ENCODE measurements around the gene TMEM132E. TPM values are rescaled to one million over a fixed set of nuclear protein-coding genes. Genes with fewer than 3 reads are reported as not detected.

TMEM132E gene
- total RNA-seq, 8 experiments from 2014 or later: 0.24 to 44.8 (median 28.7) TPM; not detected in 1

GRCh38 chr17:34614698-34615097 is 35.3 kb downstream of the TMEM132E start:
- Histone ChIP-seq H3K4me1 (replicated peaks in 1 of 2) (peaks cover 65 to 67% of the 10 kb centered on the region in 2 donors), H3K4me3 (no peak overlapping the region), H3K27ac (peak overlapping the region; percentile 55 to 71)
- WGBS, 10 experiments: no CpG with 5 or more reads among the region's 1 CpG
- in situ Hi-C loops (cut with MboI; ENCODE audit: low pct_unique_long_range_greater_than_20kb in 2 of 9, low sequenced_read_pairs in 9 of 9, unreplicated experiment in 9 of 9): no loop called here
- peak in 1 of 8 experiments; percentile 17 for ATAC-seq (replicated peaks in 6 of 8)

DNA sequence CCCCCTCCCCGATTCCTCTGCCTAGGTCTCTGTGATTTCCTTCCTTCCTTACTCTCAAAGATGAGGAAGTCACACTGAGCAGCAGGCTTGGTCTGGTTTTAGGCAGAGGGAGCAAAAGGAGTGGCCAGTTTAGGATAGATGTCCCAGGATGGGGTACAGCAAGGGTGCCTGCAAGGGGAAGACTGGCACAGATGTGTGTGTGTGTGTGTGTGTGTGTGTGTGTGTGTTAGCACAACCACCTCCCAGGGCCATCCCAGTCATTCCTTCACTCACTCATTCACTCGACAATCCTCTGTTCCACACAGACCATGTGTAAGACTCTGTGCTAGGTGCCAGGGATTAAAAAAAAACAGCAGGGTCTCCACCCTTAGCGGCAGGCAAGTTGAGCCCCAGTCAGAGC is 35.9 kb downstream of the TMEM132E start:
- 0 to 57% (median 50%) methylated on average over 1 of the region's 3 CpGs; no CpG with 5 or more reads in 7 of the 10 experiments for WGBS, 10 experiments
- H3K4me3 ChIP-seq: no peak overlapping the region
- no peak for ATAC-seq (replicated peaks in 6 of 8)
- in situ Hi-C loops (cut with MboI; ENCODE audit: low pct_unique_long_range_greater_than_20kb in 2 of 9, low sequenced_read_pairs in 9 of 9, unreplicated experiment in 9 of 9): no loop called here
- peaks cover 65 to 67% of the 10 kb centered on the region in 2 donors for H3K4me1 ChIP-seq (replicated peaks in 1 of 2)
- H3K27ac ChIP-seq: peak overlapping the region; percentile 55 to 65

GRCh38 chr17:34616148-34616547 is 36.8 kb downstream of the TMEM132E start:
- Histone ChIP-seq H3K4me1 (replicated peaks in 1 of 2) (peaks cover 69 to 72% of the 10 kb centered on the region in 2 donors), H3K27ac (peak overlapping the region; percentile 77 to 89), H3K4me3 (peak overlapping the region in 2 of 5 donors; percentile 1 to 2)
- 0% methylated on average over 1 of the region's 3 CpGs; no CpG with 5 or more reads in 9 of the 10 experiments for WGBS, 10 experiments
- in situ Hi-C loops (cut with MboI; ENCODE audit: low pct_unique_long_range_greater_than_20kb in 2 of 9, low sequenced_read_pairs in 9 of 9, unreplicated experiment in 9 of 9): no loop called here
- peak; percentile 65 to 87 (median 81) for ATAC-seq (replicated peaks in 6 of 8)

DNA sequence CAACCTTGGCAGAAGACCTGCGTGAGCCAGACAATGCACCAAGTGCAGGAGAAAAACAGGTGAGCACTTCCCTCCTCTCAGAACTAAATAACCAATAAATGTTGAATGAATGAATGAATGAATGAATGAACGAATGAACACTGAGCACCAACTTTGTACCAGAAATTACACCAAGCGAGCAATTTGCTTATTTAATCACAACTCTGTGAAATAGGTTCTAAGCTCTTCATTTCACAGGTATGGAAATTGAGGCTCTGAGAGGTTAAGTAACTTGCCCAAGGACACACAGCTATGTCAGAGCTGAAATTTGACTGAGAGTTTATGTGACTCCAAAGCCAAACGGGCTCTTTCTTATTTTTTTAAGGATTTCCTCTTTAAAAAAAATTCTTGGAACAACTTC is 38.0 kb downstream of the TMEM132E start:
- Histone ChIP-seq H3K4me1 (replicated peaks in 1 of 2) (peaks cover 66 to 67% of the 10 kb centered on the region in 2 donors), H3K4me3 (no peak overlapping the region), H3K27ac (peak overlapping the region in 1 of 2 donors; percentile 89)
- in situ Hi-C loops (cut with MboI; ENCODE audit: low pct_unique_long_range_greater_than_20kb in 2 of 9, low sequenced_read_pairs in 9 of 9, unreplicated experiment in 9 of 9): no loop called here
- WGBS, 10 experiments: 12 to 83% (median 69%) methylated on average over 2 to 4 of the region's 4 CpGs; no CpG with 5 or more reads in 1 of the 10 experiments
- no peak for ATAC-seq (replicated peaks in 6 of 8)

DNA sequence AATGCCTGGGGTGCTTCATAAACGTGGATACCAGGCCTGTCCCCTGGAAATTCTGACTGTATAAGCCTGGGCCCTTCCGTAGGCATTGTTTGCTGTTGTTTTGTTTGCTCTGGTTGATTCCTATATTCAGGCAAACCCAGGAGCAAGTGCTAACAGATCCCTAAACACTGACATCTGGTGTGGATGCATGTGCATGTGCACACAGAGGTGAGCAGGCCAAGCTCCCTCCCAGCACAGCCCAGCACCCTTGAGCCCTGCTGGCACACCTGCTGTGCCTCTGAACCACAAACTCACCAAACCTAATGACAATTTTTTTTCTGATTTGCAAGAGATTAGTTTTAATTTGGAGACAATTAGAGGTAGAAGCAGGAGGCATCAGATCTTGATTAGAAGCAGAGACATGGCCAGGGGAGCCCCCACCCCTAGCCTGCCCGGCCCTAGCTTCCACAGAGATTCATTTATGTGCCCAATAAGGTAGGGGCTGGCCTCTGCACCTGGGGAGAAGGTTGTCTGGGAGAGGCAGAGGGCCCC is 40.4 kb downstream of the TMEM132E start:
- in situ Hi-C loops (cut with MboI; ENCODE audit: low pct_unique_long_range_greater_than_20kb in 2 of 9, low sequenced_read_pairs in 9 of 9, unreplicated experiment in 9 of 9): no loop called here
- Histone ChIP-seq H3K4me1 (replicated peaks in 1 of 2) (peaks cover 60 to 61% of the 10 kb centered on the region in 2 donors), H3K4me3 (no peak overlapping the region), H3K27ac (peak overlapping the region in 1 of 2 donors; percentile 66)
- 40 to 100% (median 82%) methylated on average over 1 to 3 of the region's 3 CpGs; no CpG with 5 or more reads in 6 of the 10 experiments for whole genome bisulfite sequencing, 10 experiments
- ATAC-seq (replicated peaks in 6 of 8): no peak

DNA sequence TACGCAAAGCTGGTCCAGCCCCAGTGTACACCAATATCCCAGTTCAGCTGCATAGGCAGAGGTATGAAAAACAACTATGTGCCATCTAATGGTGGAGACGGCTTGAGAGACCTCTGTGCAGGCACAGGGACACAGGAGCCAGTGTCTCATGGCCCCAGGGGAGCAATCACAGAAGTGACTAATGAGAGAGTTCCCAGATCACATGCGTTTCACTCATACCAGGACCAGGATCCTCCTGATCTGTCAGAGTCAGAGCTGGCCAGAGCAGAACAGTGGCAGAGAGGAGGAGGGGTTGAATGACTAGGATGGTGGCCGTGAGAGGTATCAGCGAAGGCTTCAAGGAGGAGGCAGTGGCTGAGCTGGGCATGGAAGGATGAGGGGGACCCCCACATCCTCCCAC is 41.1 kb downstream of the TMEM132E start:
- in situ Hi-C loops (cut with MboI; ENCODE audit: low pct_unique_long_range_greater_than_20kb in 2 of 9, low sequenced_read_pairs in 9 of 9, unreplicated experiment in 9 of 9): no loop called here
- H3K27ac ChIP-seq: peak overlapping the region; percentile 46 to 66
- peaks cover 60 to 61% of the 10 kb centered on the region in 2 donors for H3K4me1 ChIP-seq (replicated peaks in 1 of 2)
- H3K4me3 ChIP-seq: no peak overlapping the region
- peak in 7 of 8 experiments; percentile 24 to 71 (median 65) for ATAC-seq (replicated peaks in 6 of 8)
- 0 to 83% (median 54%) methylated on average over 1 to 5 of the region's 5 CpGs; no CpG with 5 or more reads in 3 of the 10 experiments for WGBS, 10 experiments

- ATAC-seq (replicated peaks in 6 of 8): no peak
- WGBS, 10 experiments: 40 to 100% (median 93%) methylated on average over 1 to 4 of the region's 10 CpGs
- Histone ChIP-seq H3K4me1 (replicated peaks in 1 of 2) (peaks cover 46 to 50% of the 10 kb centered on the region in 2 donors), H3K27ac (no peak overlapping the region), H3K4me3 (no peak overlapping the region)
- in situ Hi-C loops (cut with MboI; ENCODE audit: low pct_unique_long_range_greater_than_20kb in 2 of 9, low sequenced_read_pairs in 9 of 9, unreplicated experiment in 9 of 9): no loop called here
Observed at GRCh38 chr17:34622862-34623623, 43.7 kb downstream of the TMEM132E start.

DNA sequence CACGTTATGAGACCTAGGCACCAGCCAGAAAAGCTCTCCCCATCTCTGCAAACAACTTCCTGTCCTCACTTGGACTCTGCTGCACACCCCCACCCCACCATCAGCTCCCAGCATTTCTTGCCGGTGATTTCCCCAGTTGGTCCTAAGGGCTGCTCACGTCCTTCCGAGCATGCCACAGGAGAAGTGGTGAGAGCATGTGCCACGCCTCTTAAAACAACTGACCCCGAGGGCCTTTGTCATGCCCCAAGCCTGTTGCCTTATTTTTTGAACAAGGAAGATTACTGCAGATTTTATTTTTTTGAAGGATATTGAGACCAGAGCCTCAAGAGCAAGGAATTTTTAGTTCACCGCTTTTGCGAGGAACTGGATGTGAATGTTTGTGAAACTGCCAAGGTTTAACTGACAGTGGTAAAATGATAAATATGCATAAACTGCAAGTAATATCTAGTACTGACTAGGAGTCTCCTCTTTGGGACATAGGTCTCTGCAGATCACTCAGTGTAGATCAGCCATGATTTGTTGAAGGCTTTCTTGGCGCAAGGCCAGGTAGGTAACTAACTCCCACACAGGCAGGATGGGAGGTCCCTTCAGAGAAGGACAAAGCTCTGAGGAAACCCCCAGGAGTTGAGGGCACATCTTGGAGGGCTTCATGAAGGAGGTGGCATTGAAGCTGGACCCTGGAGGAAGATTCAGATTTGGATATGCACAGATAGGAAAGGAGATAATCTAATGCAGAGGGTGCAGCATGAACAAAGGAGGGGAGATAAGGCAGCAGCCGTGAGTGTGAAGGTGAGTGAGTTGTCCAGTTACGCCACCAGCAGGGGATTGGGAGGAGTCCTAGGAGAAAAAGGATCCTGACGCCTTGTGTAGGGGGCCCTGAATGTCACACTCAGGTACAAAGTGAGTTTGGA is 44.7 kb downstream of the TMEM132E start:
- WGBS, 10 experiments: 22 to 93% (median 75%) methylated on average over 2 to 11 of the region's 12 CpGs; no CpG with 5 or more reads in 2 of the 10 experiments
- in situ Hi-C loops (cut with MboI; ENCODE audit: low pct_unique_long_range_greater_than_20kb in 2 of 9, low sequenced_read_pairs in 9 of 9, unreplicated experiment in 9 of 9): no loop called here
- Histone ChIP-seq H3K4me3 (no peak overlapping the region), H3K4me1 (replicated peaks in 1 of 2) (peaks cover 46 to 50% of the 10 kb centered on the region in 2 donors), H3K27ac (no peak overlapping the region)
- peak in 1 of 8 experiments; percentile 18 for ATAC-seq (replicated peaks in 6 of 8)

DNA sequence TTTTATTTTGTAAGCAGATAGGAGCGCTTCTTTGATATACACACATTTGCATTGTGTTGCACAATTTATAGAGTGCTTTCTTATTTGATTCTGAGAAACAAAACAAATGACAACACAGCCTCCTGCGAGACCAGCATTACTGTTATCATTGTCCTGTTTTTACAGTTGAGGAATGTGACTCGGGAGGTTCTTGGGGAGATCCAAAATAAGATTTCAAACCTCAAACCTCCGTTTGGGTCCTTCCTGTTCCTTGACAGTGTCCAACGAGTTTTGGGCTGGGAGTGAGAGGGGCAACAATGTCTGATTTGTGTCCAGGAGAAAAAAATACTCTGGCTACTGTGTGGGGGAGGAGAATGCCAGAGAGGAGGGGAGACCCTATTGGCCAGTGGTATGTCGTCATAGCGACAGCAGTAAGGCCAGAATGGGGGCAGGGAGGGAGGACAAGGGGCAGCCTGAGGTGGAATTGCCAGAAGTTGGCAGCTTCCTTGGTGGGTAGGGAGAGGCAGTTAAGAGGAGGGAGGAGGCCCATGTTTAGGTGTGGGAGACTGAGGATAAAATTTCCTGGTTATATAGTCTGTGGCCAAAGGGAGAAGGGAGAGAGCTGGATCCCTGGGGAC is 45.5 kb downstream of the TMEM132E start:
- in situ Hi-C loops (cut with MboI; ENCODE audit: low pct_unique_long_range_greater_than_20kb in 2 of 9, low sequenced_read_pairs in 9 of 9, unreplicated experiment in 9 of 9): loop anchor here in 3 of 9 experiments (25.0 kb wide), 4 partner anchors 188 to 487 kb away; partner anchors contain the start of genes FNDC8 (in 1 of the 3) and RAD51D (in 1 of the 3)
- WGBS, 10 experiments: 10 to 71% (median 47%) methylated on average over 1 to 6 of the region's 7 CpGs; no CpG with 5 or more reads in 3 of the 10 experiments
- peak in 5 of 8 experiments; percentile 27 to 62 (median 29) for ATAC-seq (replicated peaks in 6 of 8)
- H3K4me1 ChIP-seq (replicated peaks in 1 of 2): peaks cover 43 to 47% of the 10 kb centered on the region in 2 donors
- H3K4me3 ChIP-seq: no peak overlapping the region
- H3K27ac ChIP-seq: no peak overlapping the region

GRCh38 chr17:34626121-34626681 is 46.8 kb downstream of the TMEM132E start:
- H3K4me3 ChIP-seq: no peak overlapping the region
- 43% methylated on average over 4 of the region's 53 CpGs; no CpG with 5 or more reads in 9 of the 10 experiments for WGBS, 10 experiments
- in situ Hi-C loops (cut with MboI; ENCODE audit: low pct_unique_long_range_greater_than_20kb in 2 of 9, low sequenced_read_pairs in 9 of 9, unreplicated experiment in 9 of 9): loop anchor here in 3 of 9 experiments (25.0 kb wide), 4 partner anchors 189 to 486 kb away; partner anchors contain the start of genes FNDC8 (in 1 of the 3) and RAD51D (in 1 of the 3)
- ATAC-seq (replicated peaks in 6 of 8): peak in 4 of 8 experiments; percentile 12 to 72 (median 24)
- H3K27ac ChIP-seq: no peak overlapping the region
- H3K4me1 ChIP-seq (replicated peaks in 1 of 2): peaks cover 29 to 34% of the 10 kb centered on the region in 2 donors

DNA sequence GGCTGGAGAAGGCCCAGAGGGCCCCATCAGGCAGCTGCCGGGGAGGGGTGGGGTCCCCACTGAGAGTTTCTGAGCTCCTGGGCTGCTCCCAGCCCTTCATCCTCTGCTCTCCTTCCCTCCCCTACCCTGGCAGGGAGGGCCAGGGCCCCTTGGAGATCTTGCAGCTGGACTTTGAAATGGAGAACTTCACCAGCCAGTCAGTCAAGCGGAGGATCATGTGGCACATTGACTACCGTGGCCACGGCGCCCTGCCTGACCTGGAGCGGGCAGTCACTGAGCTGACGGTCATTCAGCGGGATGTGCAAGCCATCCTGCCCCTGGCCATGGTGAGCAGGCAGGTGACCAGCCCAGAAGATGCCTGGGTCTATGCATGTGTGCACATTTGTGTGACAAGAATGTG is 49.5 kb downstream of the TMEM132E start:
- in situ Hi-C loops (cut with MboI; ENCODE audit: low pct_unique_long_range_greater_than_20kb in 2 of 9, low sequenced_read_pairs in 9 of 9, unreplicated experiment in 9 of 9): loop anchor here in 3 of 9 experiments (25.0 kb wide), 4 partner anchors 192 to 483 kb away; partner anchors contain the start of genes FNDC8 (in 1 of the 3) and RAD51D (in 1 of the 3)
- Histone ChIP-seq H3K27ac (no peak overlapping the region), H3K4me1 (replicated peaks in 1 of 2) (peaks cover 19 to 23% of the 10 kb centered on the region in 2 donors), H3K4me3 (no peak overlapping the region)
- WGBS, 10 experiments: 84% methylated on average over 6 of the region's 8 CpGs; no CpG with 5 or more reads in 9 of the 10 experiments
- ATAC-seq (replicated peaks in 6 of 8): no peak
